ENCODE measurements around the gene KCNG4. TPM values are rescaled to one million over a fixed set of nuclear protein-coding genes. Genes with fewer than 3 reads are reported as not detected.

Gene KCNG4
- polyA plus RNA-seq, 1 experiment, result not detected

DNA sequence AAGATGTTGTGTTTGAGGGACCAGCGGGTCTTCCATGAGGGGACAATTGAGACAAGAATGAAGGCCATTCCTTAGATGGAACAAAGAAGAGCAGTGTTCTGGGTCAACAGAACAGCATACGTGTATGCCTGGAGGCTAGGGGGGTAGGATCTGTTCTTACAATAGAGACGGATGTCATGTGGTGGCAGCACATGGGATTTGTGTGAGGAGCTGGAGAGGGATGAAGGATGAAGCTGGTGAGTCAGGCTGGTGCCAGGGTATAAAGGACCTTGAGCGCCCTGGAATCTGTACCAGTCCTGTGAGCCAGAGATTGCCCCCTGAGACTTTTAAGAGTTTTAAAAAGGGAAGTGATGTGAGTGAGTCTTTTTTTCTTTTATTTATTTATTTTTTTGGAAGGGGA, 32.1 kb upstream of the KCNG4 start:
- CTCF ChIA-PET, result interaction anchor here (1.2 kb wide), 1 partner anchor 212 kb away, joined by 5 read pairs; no protein-coding TSS in a partner anchor
- Histone ChIP-seq H3K27ac (ENCODE audit: low read depth, low read length) (no peak overlapping the region), H3K4me3 (ENCODE audit: low read depth, low read length) (no peak overlapping the region), H3K27me3 (ENCODE audit: control insufficient read depth, insufficient read depth, low read length) (peaks cover 26% of the 10 kb centered on the region), H3K9me3 (ENCODE audit: control insufficient read depth, insufficient read depth, low read length) (no peaks in the 10 kb centered on the region; the same call in 1 of the 2 replicates)
- POLR2A ChIA-PET, result no interaction called here
- TF ChIP-seq, protein P1, sequence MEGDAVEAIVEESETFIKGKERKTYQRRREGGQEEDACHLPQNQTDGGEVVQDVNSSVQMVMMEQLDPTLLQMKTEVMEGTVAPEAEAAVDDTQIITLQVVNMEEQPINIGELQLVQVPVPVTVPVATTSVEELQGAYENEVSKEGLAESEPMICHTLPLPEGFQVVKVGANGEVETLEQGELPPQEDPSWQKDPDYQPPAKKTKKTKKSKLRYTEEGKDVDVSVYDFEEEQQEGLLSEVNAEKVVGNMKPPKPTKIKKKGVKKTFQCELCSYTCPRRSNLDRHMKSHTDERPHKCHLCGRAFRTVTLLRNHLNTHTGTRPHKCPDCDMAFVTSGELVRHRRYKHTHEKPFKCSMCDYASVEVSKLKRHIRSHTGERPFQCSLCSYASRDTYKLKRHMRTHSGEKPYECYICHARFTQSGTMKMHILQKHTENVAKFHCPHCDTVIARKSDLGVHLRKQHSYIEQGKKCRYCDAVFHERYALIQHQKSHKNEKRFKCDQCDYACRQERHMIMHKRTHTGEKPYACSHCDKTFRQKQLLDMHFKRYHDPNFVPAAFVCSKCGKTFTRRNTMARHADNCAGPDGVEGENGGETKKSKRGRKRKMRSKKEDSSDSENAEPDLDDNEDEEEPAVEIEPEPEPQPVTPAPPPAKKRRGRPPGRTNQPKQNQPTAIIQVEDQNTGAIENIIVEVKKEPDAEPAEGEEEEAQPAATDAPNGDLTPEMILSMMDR (IDR thresholded peaks at IDR 0.05; ENCODE audit: low read depth, low read length), result no peak
- DNase-seq (ENCODE audit: low read depth, low spot score), result no peak

DNA sequence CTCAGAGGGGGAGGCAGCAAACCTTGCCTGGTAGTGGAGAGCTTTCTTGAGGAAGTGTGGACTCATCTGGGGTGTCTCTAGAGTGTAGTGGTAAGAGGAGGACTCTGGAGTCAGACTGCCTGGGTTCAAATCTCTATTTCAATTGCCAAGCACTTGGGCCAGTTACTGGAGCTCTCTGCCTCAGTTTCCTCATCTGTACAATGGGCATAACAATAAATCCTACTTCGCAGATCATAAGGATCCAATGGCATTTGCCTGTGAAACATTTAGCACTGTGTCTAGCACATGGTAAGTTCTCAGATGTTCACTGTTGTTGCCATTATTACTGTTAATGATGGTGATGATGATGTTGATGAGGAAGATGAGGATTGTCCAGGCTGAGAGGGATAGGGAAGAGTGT, 31.2 kb upstream of the KCNG4 start:
- CTCF ChIA-PET, result interaction anchor here (0.6 to 1.2 kb wide), 2 partner anchors 37 to 213 kb away, joined by 3 to 5 read pairs; no protein-coding TSS in a partner anchor
- POLR2A ChIA-PET, result no interaction called here

DNA sequence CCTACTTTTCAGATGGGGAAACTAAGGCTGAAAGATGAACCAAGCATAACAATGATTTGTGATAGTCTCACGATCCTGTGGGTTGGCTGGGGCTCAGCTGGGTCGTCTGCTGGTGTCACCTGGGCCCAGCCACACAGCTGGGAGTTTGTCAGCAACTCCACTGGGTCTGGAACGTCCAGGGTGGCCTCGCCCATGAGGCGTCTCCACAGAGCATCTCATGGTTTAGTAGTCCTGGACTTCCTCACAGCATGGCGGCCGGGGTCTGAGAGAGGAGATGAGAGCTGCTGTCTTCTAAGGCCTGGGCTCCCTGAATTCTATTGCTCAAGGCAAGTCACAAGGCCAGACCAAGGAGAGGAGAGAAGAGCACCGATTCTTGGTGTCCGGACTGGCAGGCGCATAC, 30.7 kb upstream of the KCNG4 start:
- H3K27ac ChIP-seq (ENCODE audit: low read depth, low read length), result no peak overlapping the region
- no peak for DNase-seq (ENCODE audit: low read depth, low spot score)
- TF ChIP-seq, protein P1 (IDR thresholded peaks at IDR 0.05; ENCODE audit: low read depth, low read length), result no peak
- CTCF ChIA-PET, result no interaction called here
- peaks cover 26% of the 10 kb centered on the region for H3K27me3 ChIP-seq (ENCODE audit: control insufficient read depth, insufficient read depth, low read length)
- H3K4me3 ChIP-seq (ENCODE audit: low read depth, low read length), result no peak overlapping the region
- H3K9me3 ChIP-seq (ENCODE audit: control insufficient read depth, insufficient read depth, low read length), result no peaks in the 10 kb centered on the region; the same call in 1 of the 2 replicates
- POLR2A ChIA-PET, result no interaction called here

More for the DNA sequence above, 31.2 kb upstream of the KCNG4 start:
- TF ChIP-seq, protein P1 (IDR thresholded peaks at IDR 0.05; ENCODE audit: low read depth, low read length), result no peak
- H3K4me3 ChIP-seq (ENCODE audit: low read depth, low read length), result no peak overlapping the region
- no peaks in the 10 kb centered on the region; the same call in 1 of the 2 replicates for H3K9me3 ChIP-seq (ENCODE audit: control insufficient read depth, insufficient read depth, low read length)
- H3K27ac ChIP-seq (ENCODE audit: low read depth, low read length), result no peak overlapping the region
- DNase-seq (ENCODE audit: low read depth, low spot score), result no peak
- H3K27me3 ChIP-seq (ENCODE audit: control insufficient read depth, insufficient read depth, low read length), result peaks cover 26% of the 10 kb centered on the region

DNA sequence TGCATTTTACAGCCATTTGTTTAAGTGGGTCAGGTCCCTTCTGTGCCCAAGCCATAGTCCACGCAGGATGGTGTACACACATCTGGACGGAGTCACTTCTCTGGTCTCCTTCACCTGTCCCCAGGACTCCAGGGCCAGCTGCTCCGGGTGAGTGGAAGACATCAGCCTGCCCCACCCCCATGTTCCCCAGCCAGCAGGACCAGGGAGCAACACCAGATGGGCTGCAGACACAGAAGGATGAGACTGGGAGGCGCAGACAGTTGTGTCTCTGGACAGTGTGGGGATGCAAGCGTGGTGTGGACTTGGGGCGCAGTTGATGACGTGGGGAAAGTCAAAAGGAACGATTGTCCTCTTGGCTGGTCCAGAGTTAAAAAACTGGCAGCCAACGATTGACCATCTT, 30.3 kb upstream of the KCNG4 start:
- CTCF ChIA-PET, result no interaction called here
- Histone ChIP-seq H3K27ac (ENCODE audit: low read depth, low read length) (no peak overlapping the region), H3K4me3 (ENCODE audit: low read depth, low read length) (no peak overlapping the region), H3K27me3 (ENCODE audit: control insufficient read depth, insufficient read depth, low read length) (peaks cover 25% of the 10 kb centered on the region), H3K9me3 (ENCODE audit: control insufficient read depth, insufficient read depth, low read length) (no peaks in the 10 kb centered on the region; the same call in 1 of the 2 replicates)
- POLR2A ChIA-PET, result no interaction called here
- no peak for DNase-seq (ENCODE audit: low read depth, low spot score)
- TF ChIP-seq, protein P1 (IDR thresholded peaks at IDR 0.05; ENCODE audit: low read depth, low read length), result no peak

DNA sequence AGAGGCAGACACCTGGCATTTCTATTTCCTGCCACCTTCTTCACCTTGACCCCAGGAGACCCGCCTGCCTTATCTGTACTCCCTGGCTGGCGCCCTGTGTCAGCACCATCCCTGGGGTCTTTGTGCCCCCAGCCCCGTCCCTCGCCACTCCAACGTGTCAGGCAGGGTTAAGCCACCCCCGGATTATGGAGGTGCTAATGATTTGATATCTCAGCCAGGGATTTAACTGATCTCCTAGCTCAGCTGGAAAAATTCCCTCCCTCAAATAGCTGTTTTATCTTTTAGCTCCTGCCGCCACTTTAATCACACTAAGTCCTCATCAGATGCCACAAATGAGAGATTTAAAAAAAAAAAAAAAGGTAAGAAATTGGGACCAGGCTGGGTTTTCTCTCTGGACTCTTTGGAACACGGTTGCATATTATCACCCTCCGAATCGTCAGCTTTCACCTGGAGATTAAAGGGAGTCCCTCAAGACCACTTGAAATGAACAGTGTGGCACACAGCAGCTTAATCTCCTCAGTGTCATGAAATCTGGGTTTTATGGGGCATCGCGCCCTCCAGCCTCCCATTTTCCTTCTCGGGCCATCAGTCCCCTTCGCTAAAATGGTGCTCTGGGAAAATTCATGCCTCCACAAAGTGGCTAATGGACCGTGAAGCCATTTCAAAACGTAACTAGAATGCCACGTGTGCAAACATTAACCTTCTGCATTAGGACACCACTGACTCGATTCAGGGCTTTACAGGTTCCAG, 28.7 kb upstream of the KCNG4 start:
- Histone ChIP-seq H3K9me3 (ENCODE audit: control insufficient read depth, insufficient read depth, low read length) (no peaks in the 10 kb centered on the region; the same call in 1 of the 2 replicates), H3K4me3 (ENCODE audit: low read depth, low read length) (no peak overlapping the region), H3K27me3 (ENCODE audit: control insufficient read depth, insufficient read depth, low read length) (peaks cover 23% of the 10 kb centered on the region), H3K27ac (ENCODE audit: low read depth, low read length) (no peak overlapping the region)
- TF ChIP-seq, protein P1 (IDR thresholded peaks at IDR 0.05; ENCODE audit: low read depth, low read length), result no peak
- CTCF ChIA-PET, result interaction anchor here (0.6 to 3.2 kb wide), 5 partner anchors 9 to 216 kb away, joined by 3 to 22 read pairs (median 4); partner anchors contain the start of gene TAF1C
- POLR2A ChIA-PET, result no interaction called here
- no peak for DNase-seq (ENCODE audit: low read depth, low spot score)
